GM18951 (cell line): ENCODE data around the gene HDAC3.

Source experiments
- POLR2A ChIP-seq: IDR thresholded peaks from 4 replicates; pipeline ENCODE4 v1.6.1; 2011; ENCODE audit warnings: mild to moderate bottlenecking; ENCODE audit not compliant: insufficient read length, insufficient read depth; ENCODE audit errors: extremely low read depth
- in situ Hi-C: fragments of 300-500 bp; cut with MboI; formaldehyde crosslinking; loops from one replicate; pipeline ENCODE4 v1.12.0; 2022; ENCODE audit warnings: low sequenced_read_pairs, mixed read lengths, inconsistent platforms; ENCODE audit not compliant: unreplicated experiment

The HDAC3 gene

DNA sequence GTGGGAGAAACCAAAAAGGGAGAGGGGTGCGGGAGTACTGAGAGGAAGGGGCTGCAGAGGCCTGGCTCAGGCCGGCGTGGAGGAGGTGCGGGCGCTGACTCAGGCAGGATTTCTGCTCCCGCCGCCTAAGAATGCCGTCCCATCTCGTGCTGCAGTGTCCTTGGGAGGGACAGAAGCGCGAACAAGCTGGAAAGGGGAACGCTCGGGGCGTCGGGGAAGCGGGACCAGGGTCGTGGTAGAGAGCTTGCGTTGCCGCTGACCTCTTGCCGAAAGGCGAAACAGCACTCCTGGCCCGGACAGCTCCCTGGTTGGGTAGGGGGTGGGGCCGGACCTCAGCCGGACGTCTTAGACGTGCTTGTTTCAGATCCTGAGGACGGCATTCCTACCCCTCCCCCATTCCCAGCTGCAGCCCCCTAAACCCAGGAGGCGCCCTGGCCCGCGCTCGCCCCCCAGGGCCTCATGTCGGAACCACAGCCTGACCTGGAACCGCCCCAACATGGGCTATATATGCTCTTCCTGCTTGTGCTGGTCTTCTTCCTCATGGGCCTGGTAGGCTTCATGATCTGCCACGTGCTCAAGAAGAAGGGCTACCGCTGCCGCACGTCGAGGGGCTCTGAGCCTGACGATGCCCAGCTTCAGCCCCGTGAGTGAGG lies 1.2 kb upstream of the HDAC3 start:
- TF ChIP-seq POLR2A: no peak
- in situ Hi-C loops: no loop called here

DNA sequence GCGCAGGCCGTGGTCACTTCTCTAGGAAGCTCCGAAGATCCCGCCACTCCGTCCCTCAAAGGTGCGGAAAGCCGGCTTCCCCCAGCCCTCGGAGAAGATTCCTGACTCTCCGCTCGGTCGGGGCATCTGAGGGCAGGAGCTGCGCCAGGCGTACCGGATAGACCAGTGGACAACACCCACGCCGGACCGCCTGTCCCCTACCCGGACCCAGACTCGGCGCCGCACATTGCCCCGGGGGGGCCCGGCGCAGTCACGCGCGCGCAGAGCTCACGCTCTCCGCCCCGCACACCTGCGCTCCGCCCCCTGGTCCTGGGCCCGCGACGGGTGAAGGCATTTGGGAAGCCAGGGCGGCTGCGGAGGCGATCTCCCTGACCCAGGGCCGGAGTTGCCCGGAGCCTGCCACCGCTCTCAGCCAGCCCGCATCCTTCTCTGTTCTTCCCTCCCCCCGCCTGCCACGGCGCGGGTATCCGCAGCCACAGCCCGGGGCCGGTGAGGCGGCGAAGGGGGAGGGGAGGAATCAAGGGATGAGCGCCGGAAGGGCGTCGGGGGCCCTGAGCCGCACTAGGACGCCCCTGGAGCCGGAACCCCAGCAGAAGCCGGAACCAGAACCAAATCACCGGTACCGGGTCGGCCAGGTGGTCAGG lies 596 bp upstream of the HDAC3 start:
- no peak for TF ChIP-seq POLR2A
- in situ Hi-C loops: no loop called here

DNA sequence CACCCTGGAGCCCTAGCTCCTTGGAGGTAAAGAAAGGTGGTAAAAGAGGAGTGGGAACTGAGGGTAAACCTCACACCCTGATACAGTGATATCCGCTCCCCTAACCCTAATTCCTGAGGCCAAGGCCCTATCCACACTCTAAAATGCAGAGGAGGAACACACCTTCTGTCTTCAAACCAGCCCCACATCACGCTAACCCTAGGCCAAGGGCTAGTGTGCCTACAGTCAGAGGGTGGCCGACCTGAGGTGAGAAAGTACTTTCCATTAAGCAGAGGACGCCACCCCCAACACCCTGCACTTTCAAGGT lies 590 bp downstream of the HDAC3 start:
- in situ Hi-C loops: no loop called here
- TF ChIP-seq POLR2A: no peak

- no peak for TF ChIP-seq POLR2A
- in situ Hi-C loops: no loop called here
Observed at GRCh38 chr5:141635646-141636045, 1.0 kb downstream of the HDAC3 start.

GRCh38 chr5:141634720-141635119 lies 1.9 kb downstream of the HDAC3 start:
- no peak for TF ChIP-seq POLR2A
- in situ Hi-C loops: no loop called here

DNA sequence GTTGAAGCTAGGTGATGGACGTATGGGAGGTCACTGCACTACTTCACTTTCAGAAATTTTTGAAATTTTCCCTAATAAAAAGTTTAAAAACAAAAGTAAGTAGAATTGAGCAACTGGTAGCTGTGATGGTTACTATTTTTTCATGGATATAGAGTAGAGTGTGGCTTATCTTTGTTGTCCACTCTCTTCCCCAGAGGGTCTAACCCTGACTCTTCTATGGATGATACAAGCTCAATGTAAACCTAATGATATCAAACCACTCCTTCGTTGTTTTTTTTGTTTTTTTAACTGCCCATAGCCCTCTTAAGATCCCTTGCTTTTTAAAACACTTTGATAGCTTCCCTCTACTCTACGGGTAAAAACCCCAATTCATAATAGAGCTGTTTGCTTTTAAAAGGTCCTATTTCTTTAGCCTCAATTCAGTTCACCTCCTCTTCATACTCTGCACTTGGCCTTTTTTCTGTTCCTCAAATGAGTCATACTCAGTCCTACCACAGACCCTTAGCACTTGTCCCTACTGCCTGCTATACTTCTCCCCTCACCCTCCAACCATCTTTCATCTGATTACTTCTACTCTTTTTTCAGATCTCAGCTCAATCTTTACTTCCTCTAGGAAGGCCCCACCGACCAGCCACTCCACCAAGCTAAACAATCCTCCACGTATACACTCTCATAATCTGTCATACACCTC lies 2.6 kb downstream of the HDAC3 start:
- in situ Hi-C loops: no loop called here
- no peak for TF ChIP-seq POLR2A

GRCh38 chr5:141632650-141633049 lies 4.0 kb downstream of the HDAC3 start:
- in situ Hi-C loops: no loop called here
- no peak for TF ChIP-seq POLR2A

DNA sequence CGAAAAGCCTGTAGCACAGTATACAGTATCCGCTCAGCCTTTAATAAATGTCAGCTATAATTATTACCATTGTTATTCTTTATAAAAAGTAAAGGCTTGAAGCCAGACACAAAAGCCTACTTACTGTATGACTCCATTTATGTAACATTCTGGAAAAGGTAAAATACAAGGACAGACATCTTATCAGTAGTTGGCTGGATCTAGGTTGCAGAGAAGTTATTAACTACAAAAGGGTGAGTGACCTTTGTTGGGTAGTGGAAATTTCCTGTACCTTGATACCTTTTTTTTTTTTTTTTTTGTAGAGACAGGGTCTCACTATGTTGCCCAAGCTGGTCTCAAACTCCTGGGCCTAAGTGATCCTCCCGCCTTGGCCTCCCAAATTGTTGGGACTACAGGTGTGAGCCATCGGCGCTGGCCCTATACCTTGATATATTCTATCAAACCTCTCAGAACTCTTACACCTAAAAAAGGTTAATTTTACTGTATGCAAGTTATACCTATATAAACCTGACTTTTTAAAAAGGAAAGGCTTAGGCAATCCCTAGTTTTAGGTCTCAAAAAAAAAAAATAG lies 6.0 kb downstream of the HDAC3 start:
- in situ Hi-C loops: no loop called here
- TF ChIP-seq POLR2A: no peak

DNA sequence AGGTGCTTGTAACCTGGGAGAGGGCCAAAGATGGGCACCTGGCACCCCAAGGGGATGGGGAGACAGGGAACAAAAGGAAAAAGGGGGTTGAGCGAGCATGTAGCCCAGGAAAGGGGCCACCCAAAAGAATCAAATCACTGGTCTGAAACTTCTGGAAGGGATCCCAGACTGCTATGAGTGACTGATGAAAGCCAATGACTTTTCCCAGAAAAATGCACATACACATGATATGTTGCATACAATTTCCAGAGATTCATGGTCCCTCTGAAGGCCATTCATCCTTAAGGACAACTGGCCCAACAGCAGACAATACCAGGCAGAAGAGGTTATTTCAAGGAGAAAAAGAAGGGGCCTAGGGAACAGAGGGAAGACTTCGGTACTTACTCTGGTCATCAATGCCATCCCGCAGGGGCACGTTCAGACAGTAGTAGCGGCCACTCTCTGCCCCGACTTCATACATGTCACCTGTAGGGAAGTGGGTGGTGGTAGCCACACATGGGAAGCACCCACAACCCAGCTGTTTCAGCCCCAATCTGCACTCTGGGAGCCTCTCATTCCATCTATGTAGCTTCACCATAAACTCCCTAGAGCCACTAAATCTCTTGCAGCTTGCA lies 8.4 kb downstream of the HDAC3 start:
- no peak for TF ChIP-seq POLR2A
- in situ Hi-C loops: no loop called here

DNA sequence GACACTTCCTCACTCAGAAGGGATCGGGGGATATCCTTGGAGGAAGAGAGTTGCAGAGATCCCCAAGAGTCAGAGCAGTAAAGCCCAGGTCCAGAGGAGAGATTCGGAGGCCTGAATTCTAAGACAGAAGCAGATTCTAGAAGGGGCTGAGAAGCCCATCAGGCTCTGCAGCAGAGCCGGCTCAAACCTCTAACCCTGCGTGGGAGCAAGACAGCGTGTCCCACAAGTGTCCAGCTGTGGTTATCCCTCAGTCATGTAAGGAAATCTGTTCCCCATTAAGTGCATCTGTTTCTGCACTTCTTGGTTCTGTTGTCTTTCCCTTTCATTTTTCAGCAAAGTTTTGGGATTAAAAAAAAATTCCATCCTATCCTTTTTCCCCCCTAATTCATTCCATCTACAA lies 13.0 kb downstream of the HDAC3 start:
- in situ Hi-C loops: loop anchor here (5.0 kb wide), 1 partner anchor 36 kb away; no protein-coding TSS in a partner anchor
- no peak for TF ChIP-seq POLR2A

DNA sequence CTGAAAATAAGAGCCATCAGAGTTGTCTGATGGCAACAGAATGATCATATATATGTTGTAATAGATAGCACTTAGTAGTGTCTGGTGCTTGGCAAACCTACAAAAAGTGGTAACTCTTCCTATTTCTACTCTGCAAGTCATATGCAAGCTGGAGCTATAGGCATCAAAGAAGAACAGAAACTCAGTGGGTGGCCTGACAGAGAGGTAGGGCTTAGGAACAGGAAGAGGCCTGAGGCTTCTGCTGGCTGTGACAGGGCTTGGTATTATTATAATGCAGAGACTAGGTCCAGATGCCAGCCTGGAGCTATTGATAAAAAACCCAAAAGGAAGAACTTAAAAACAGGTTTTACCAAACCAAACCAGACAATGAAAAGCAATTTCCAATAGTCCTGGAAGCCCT lies 13.5 kb downstream of the HDAC3 start:
- no peak for TF ChIP-seq POLR2A
- in situ Hi-C loops: loop anchor here (5.0 kb wide), 1 partner anchor 36 kb away; no protein-coding TSS in a partner anchor

- in situ Hi-C loops: no loop called here
- peak; percentile 88 for TF ChIP-seq POLR2A
Observed at GRCh38 chr5:141618804-141619554, 17.7 kb downstream of the HDAC3 start, which contains the start of gene DIAPH1. TSS of gene DIAPH1 (minus strand) at chr5:141619000. CDS start at chr5:141618914, 86 bp downstream.
